GM12878 (cell line): Measurements from ENCODE around the gene DPP3.

Experiments used
- MEF2A ChIP-seq: IDR thresholded peaks from 2 replicates; pipeline ENCODE4 v1.6.1; 2011; ENCODE audit warnings: low read depth, mild to moderate bottlenecking, low read length, moderate library complexity; ENCODE audit not compliant: insufficient read depth
- MYC ChIP-seq: IDR thresholded peaks from 2 replicates; pipeline ENCODE4 v1.6.1; 2011; ENCODE audit warnings: mild to moderate bottlenecking, low read length, moderate library complexity, inconsistent platforms; ENCODE audit not compliant: insufficient read depth, insufficient replicate concordance, insufficient read length, severe bottlenecking
- NFIC ChIP-seq: IDR thresholded peaks from 2 replicates; pipeline ENCODE4 v1.6.1; 2012; ENCODE audit warnings: low read depth, mild to moderate bottlenecking, inconsistent platforms, low read length, moderate library complexity
- POLR2AphosphoS2 ChIP-seq: IDR thresholded peaks from 2 replicates; pipeline ENCODE4 v1.6.1; 2011; ENCODE audit warnings: low read depth, mild to moderate bottlenecking, low read length, improper control_type of control experiment, moderate library complexity
- TBL1XR1 ChIP-seq: IDR thresholded peaks from 2 replicates; pipeline ENCODE4 v1.6.1; 2012; ENCODE audit warnings: low read depth, low read length, improper control_type of control experiment
- YY1 ChIP-seq: IDR thresholded peaks from 2 replicates; pipeline ENCODE4 v1.6.1; 2011; ENCODE audit warnings: low read depth, mild to moderate bottlenecking, low read length

DNA sequence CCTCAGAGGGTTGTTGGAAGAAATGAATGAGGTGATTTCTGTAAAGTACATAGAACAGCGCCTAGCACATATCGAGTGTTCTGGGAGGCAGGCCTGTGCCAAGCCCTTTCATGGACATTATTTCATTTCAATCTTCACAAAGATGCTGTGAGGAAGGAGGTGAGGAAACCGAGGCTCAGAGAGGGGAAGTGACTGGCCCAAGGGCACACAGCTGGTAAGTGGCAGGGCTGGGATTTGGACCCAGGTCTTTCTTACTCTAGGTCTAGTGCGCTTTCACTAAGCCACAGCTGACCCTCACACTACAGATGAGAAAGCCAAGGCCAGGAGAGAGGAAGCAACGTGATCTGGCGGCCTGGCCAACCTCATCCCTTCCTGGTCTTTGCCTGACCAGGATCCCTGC, 11.5 kb upstream of the DPP3 start:
- TF ChIP-seq MEF2A (no peak), NFIC (no peak), MYC (no peak), YY1 (no peak), POLR2AphosphoS2 (no peak), TBL1XR1 (no peak)
